HG03469 (cell line): ENCODE results near the gene DCAF5.
"Not testable (repeated sequence)": the region's sequence is repeated elsewhere in the genome, so short reads cannot be mapped to it uniquely, and the experiment has no call there.

Experiments
- ATAC-seq: cut with Tn5 transposase; IDR thresholded peaks from one replicate; pipeline ENCODE4 v1.9.1; 2021; ENCODE audit warnings: mild to moderate bottlenecking, moderate library complexity, moderate number of reproducible peaks; ENCODE audit not compliant: unreplicated experiment

Gene DCAF5

DNA sequence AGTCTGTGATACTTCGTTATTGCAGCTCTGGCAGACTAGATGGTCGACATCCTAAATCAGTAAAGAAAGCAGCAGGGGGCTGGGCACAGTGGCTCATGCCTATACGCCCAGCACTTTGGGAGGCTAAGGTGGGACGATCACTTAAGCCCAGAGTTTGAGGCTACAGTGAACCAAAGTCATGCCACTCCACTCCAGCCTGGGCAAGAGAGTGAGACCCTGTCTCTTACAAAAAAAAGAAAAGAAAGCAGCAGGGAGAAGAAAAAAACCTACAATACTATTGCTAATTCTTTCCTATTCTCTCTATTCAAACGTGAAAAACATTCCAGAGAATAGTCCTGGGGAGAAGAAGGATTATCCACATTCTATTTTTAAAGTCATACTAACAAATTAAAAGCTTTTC is 79.5 kb downstream of the DCAF5 start:
- ATAC-seq, result no peak

- ATAC-seq, result no peak
These were observed 80.3 kb downstream of the DCAF5 start for GRCh38 chr14:69072584-69072983.

- ATAC-seq, result no peak
These were observed 84.0 kb downstream of the DCAF5 start for GRCh38 chr14:69068744-69069421.

- ATAC-seq, result no peak
These were observed 86.3 kb downstream of the DCAF5 start for GRCh38 chr14:69066396-69067171.

DNA sequence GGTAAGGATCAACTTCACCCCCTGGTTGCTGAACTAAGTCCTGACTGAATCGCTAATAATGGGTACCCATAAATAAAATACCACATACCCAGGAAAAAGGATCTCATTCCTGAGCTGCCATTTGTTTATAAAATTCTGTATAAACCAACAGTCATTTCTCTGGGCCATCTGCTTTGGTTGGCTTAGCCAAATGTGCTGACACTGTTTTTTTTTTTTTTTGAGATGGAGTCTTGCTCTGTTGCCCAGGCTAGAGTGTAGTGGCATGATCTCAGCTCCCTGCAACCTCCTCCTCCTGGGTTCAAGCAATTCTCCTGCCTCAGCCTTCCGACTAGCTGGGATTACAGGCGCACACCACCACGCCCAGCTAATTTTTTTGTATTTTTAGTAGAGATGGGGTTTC is 87.0 kb downstream of the DCAF5 start:
- not testable (repeated sequence) for ATAC-seq

DNA sequence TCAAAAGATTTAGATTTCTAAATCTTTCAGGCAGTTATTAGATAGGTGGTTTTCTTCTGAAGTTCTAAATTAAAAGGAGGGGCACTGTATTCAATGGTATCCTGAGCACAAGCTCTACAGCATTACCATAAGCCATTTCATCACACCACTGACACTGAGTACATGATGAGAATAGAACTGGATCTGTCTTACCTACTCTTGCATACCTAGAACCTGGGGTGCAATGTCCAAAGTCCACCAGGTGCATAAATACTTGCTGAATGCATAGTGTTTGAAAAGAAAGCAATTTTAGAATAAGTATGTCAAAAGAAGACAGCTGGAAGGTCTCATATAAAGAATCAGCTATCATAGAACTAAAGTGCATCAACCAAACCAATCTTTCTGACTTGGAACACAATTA is 88.3 kb downstream of the DCAF5 start:
- no peak for ATAC-seq

- ATAC-seq, result no peak
These were observed 93.0 kb downstream of the DCAF5 start for GRCh38 chr14:69059658-69060623.

GRCh38 chr14:69055999-69056788 is 96.7 kb downstream of the DCAF5 start:
- no peak for ATAC-seq

GRCh38 chr14:69055125-69055524 is 97.8 kb downstream of the DCAF5 start:
- ATAC-seq, result no peak

GRCh38 chr14:69054030-69054429 is 98.9 kb downstream of the DCAF5 start:
- ATAC-seq, result no peak

DNA sequence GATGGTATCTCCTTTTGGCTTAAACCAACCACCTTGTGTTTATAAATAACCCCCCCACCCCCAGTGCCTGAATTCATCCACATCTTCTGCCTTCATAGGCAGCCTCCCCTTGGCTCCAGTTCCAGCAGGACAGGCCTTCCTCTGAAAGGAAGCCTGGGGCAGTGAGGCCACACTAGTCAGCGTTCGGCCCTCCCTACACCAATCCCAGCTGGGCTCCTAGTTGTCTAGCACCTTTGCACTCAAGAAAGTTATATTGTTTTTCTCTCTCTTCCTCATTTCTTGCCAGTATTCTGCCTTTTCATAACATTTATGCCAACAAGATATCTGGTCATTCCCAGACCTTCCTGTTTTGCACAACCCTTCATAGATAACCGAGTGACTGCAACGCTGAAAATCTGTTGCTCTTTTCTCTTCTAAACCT is 100.7 kb downstream of the DCAF5 start:
- ATAC-seq, result no peak

DNA sequence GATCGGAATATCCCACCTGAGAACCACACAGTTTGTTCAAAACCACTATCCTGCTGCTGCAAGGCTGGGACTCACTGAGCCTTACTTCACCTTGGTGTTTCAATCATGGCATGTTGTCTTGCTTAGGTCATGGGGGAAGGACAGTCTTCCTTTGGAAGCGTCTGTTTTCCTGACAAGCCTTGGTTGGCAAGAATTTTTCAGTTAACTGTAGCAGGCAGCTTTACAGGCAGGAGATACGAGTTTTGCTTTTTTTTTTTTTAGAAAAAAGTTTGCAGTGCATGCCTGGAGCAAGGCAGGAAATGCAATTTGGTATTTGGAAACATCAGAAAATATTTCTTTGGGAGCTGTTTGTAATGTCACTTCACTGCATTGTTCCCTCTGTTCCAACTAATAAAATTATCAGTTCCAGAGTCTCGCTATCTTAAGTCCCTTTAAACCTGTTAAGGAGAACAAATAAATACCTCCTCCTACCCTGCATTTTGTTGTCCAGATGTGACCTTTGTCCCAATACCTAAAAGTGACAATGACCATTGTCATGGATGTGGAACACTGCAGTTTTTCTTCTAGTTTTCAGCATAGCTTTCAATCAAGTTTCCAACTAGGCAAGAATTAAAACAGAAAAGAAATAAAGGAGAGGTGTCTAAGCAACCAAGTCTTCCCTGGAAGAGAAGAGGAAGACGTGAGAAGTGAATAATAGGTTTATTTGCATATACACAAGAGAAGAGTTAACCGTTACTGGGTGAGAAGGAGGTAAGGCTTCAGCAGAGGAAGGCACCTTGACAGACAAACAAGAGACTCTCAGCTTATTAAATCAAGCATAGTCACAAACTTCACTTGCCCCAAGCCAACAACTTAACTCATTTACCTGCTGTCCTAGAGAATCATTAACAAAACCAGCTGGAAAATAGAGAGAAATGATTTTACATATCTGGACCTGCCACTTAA is 102.4 kb downstream of the DCAF5 start:
- no peak for ATAC-seq

DNA sequence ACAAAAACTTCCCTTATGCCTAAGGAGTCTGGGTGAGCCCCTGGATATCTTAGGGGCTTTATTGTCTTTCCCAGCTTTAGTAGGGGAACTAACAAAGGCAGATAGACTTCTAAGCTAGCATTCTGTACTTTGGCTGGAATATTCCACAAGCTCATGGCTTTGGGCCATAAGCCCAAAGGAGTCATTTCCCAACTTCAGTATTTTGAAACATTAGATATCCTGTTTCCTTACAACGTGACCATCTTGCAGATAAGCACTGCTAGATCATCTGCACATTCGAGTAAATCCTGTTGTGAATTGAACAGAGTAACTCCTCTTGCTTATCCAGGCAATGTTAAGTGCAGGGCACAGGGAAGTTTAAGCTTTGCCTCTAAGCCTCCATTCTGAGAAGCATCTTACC is 103.2 kb downstream of the DCAF5 start:
- ATAC-seq, result no peak

DNA sequence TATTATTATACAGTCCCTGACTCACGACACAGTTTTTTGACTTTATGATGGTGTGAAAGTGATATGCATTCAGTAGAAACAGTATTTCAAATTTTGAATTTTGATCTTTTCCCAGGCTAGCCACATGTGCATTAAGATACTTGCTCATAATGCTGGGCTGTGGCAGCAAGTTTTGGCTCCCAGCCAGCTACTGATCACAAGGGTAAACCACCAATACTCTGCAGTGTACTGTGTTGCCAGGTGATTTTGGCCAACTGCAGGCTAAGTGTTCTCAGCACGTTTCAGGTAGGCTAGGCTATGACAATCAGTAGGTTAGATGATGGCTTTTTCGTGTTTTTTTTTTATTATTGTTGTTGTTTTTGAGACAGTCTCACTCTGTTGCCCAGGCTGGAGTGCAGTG is 104.5 kb downstream of the DCAF5 start:
- no peak for ATAC-seq

DNA sequence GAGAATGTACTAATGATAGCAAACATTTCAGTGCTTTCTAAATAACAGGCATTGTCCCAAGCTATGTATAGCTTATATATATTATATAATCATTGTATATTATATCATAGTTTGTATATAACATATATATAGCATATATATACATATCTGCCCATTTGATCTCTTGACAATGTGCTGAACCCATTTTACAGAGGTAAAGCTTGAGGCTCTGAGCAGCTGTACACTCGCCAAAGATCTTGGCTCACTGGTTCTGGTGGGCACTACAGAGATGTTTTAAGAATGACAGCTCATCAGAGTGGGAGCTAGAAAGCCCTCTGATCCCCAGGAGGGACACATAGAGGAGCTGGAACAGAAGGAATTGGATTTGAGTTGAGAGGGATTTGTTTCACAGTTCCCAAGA is 105.7 kb downstream of the DCAF5 start:
- ATAC-seq, result no peak

DNA sequence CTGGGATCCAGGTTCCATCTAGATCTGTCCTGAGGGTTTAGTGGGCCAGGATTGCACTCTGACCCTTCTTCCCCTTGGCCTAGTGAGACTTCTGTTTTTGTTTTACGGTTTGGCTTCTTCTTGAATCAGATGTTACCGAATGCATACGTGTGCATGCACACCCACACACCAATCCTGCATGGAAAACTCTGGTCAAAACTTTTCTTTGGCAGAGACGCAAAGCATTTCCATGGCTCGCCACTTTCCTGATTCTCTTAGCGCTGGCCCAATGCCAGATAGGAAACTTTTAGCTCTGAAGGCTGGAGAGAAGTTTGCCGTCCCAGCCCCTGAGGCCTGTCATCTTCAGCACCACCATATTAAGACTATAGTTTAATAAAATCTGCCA is 106.5 kb downstream of the DCAF5 start:
- no peak for ATAC-seq

- ATAC-seq, result no peak
These were observed 107.0 kb downstream of the DCAF5 start for GRCh38 chr14:69045857-69046475.

- no peak for ATAC-seq
These were observed 107.9 kb downstream of the DCAF5 start for GRCh38 chr14:69044965-69045555.

- no peak for ATAC-seq
These were observed 108.6 kb downstream of the DCAF5 start for GRCh38 chr14:69044296-69044695.
